B cell (primary cell): ENCODE results near the gene SCARB1.

Source experiments
- CTCF ChIP-seq: fragments of 200-600 bp; IDR thresholded peaks from one replicate; pipeline ENCODE4 v1.8.0; 2022; ENCODE audit warnings: antibody characterized with exemption, mild to moderate bottlenecking
- EZH2 ChIP-seq: IDR thresholded peaks from 2 replicates; pipeline ENCODE4 v1.6.1; 2012; ENCODE audit warnings: borderline replicate concordance, low read depth, mild to moderate bottlenecking, moderate library complexity, low read length; ENCODE audit not compliant: insufficient read depth, poor library complexity, severe bottlenecking

- TF ChIP-seq CTCF (no peak), EZH2 (no peak)
These were observed 8.5 kb upstream of the SCARB1 start for GRCh38 chr12:124872068-124872719.
